ENCODE data around the gene ROBO1.

The ROBO1 gene

DNA sequence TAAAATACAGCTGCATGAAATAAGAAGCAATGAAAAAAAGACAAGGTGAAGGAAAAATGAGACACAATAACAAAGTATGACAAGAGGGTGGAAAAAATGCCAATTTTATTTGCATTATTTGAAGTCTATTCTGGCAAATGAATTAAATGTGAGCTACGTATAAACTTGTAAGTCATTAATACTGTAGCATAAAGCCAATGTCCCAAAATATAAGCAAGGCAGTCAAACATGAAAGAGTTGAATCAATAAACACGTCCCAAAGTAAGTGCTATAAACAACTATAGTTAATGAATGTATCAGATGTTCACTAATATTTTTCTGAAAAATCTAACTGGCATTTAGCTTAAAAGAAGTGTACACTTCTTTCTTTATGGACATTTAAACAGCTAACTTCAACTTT is 481.9 kb downstream of the ROBO1 start:
- TF ChIP-seq CTCF (IDR thresholded peaks at IDR 0.05; ENCODE audit: low read depth, low read length): no peak
- no peak overlapping the region for H3K4me3 ChIP-seq (ENCODE audit: low read depth, low read length)

DNA sequence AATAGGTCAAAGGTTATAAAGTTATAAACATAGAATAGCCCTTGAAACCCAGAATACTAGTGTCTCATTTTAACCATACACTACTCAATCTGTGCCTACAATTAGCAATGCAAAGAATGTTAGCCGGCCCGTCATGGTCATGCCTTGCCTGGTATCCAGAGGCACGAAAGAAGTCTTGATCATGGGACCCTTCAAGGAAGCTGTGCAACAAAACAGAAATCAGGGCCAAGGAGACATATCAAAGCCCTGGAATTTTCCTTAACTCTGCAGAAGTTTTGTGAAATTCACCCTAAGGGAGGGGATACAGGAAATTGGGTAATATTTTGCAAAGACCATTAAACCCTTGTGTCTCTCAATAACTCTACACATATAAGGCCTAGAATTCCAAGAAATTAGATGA is 482.4 kb downstream of the ROBO1 start:
- no peak for TF ChIP-seq CTCF (IDR thresholded peaks at IDR 0.05; ENCODE audit: low read depth, low read length)
- no peak overlapping the region for H3K4me3 ChIP-seq (ENCODE audit: low read depth, low read length)

GRCh38 chr3:79284781-79285180 is 483.0 kb downstream of the ROBO1 start:
- TF ChIP-seq CTCF (IDR thresholded peaks at IDR 0.05; ENCODE audit: low read depth, low read length): no peak
- no peak overlapping the region for H3K4me3 ChIP-seq (ENCODE audit: low read depth, low read length)

GRCh38 chr3:79278681-79279080 is 489.1 kb downstream of the ROBO1 start:
- no peak for TF ChIP-seq CTCF (IDR thresholded peaks at IDR 0.05; ENCODE audit: low read depth, low read length)
- no peak overlapping the region for H3K4me3 ChIP-seq (ENCODE audit: low read depth, low read length)

GRCh38 chr3:79268422-79268821 is 499.4 kb downstream of the ROBO1 start:
- no peak for TF ChIP-seq CTCF (IDR thresholded peaks at IDR 0.05; ENCODE audit: low read depth, low read length)
- no peak overlapping the region for H3K4me3 ChIP-seq (ENCODE audit: low read depth, low read length)

GRCh38 chr3:79264892-79265291 is 502.9 kb downstream of the ROBO1 start:
- H3K4me3 ChIP-seq (ENCODE audit: low read depth, low read length): no peak overlapping the region
- TF ChIP-seq CTCF (IDR thresholded peaks at IDR 0.05; ENCODE audit: low read depth, low read length): no peak

DNA sequence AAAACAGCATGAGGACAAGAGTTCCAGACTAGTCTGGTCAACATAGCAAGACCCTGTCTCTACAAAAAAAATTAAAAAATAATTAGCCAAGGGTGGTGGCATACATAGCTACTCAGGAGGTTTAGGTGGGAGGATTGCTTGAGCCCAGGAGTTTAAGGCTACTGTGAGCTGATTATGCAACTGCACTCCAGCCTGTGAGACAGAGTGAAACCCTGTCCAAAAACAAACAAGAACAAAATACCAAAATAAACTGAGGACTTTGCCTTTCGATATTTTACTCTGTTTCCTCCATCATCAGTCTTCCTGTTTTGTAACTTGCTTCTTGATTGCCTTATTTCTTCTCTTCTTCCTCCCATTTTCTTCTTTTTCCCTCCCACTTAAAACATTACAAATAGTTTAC is 504.4 kb downstream of the ROBO1 start:
- H3K4me3 ChIP-seq (ENCODE audit: low read depth, low read length): no peak overlapping the region
- no peak for TF ChIP-seq CTCF (IDR thresholded peaks at IDR 0.05; ENCODE audit: low read depth, low read length)
